CD8-positive, alpha-beta memory T cell (primary cell): ENCODE measurements around the gene SIK1. TPM values are rescaled to one million over a fixed set of nuclear protein-coding genes. Genes with fewer than 3 reads are reported as not detected.
"Not testable (repeated sequence)": the region's sequence is repeated elsewhere in the genome, so short reads cannot be mapped to it uniquely, and the experiment has no call there.

ENCODE experiments used
- CTCF ChIA-PET: fragments of 350-600 bp; sonication (Branson Sonifier 250); formaldehyde crosslinking; loops from one replicate; lab custom pipeline; 2021; ENCODE audit warnings: antibody characterized with exemption; lab: Charles Lee
- POLR2A ChIA-PET: fragments of 350-600 bp; sonication (Branson Sonifier 250); formaldehyde crosslinking; loops from one replicate; lab custom pipeline; 2021; ENCODE audit warnings: antibody characterized with exemption; lab: Charles Lee
- DNase-seq, 5 donors: peaks; one replicate each; pipeline versions ENCODE4 v3.0.0 to v3.0.0-alpha.2; 2020 to 2022; ENCODE audit warnings: mixed read lengths in 1 of 5
- H3K27ac ChIP-seq: one replicate; pipeline ENCODE4 v1.7.0; 2013; ENCODE audit warnings: low read depth, mild to moderate bottlenecking, low read length, moderate library complexity
- H3K27me3 ChIP-seq: 2 replicates; pipeline ENCODE4 v1.7.0; 2013; ENCODE audit warnings: low read length, mild to moderate bottlenecking; ENCODE audit not compliant: insufficient read depth, poor library complexity, severe bottlenecking
- H3K36me3 ChIP-seq: 2 replicates; pipeline ENCODE4 v1.7.0; 2013; ENCODE audit warnings: mild to moderate bottlenecking, low read length, moderate library complexity; ENCODE audit not compliant: insufficient read depth
- H3K4me1 ChIP-seq: 2 replicates; pipeline ENCODE4 v1.7.0; 2013; ENCODE audit warnings: mild to moderate bottlenecking, low read length, moderate library complexity; ENCODE audit not compliant: insufficient read depth
- H3K4me3 ChIP-seq: 2 replicates; pipeline ENCODE4 v1.7.0; 2013; ENCODE audit warnings: mild to moderate bottlenecking, low read length
- H3K9me3 ChIP-seq: 2 replicates; pipeline ENCODE4 v1.7.0; 2013; ENCODE audit warnings: mild to moderate bottlenecking, low read length
- H3K27ac Mint-ChIP-seq, 8 donors: one replicate each; pipeline ENCODE4 v1.8.0; 2020 to 2021; ENCODE audit warnings: mixed read lengths in 8 of 8, mild to moderate bottlenecking in 6 of 8, inconsistent platforms in 3 of 8, moderate library complexity in 3 of 8
- H3K27me3 Mint-ChIP-seq, 2 donors: one replicate each; pipeline ENCODE4 v1.8.0; 2020 to 2021; ENCODE audit warnings: mixed read lengths in 2 of 2, mild to moderate bottlenecking in 1 of 2, moderate library complexity in 1 of 2
- H3K36me3 Mint-ChIP-seq, 3 donors: one replicate each; pipeline ENCODE4 v1.8.0; 2020 to 2021; ENCODE audit warnings: mixed read lengths in 3 of 3, inconsistent platforms in 1 of 3, mild to moderate bottlenecking in 1 of 3
- H3K4me1 Mint-ChIP-seq, 3 donors: one replicate each; pipeline ENCODE4 v1.8.0; 2020 to 2021; ENCODE audit warnings: mixed read lengths in 3 of 3, inconsistent platforms in 1 of 3, mild to moderate bottlenecking in 1 of 3
- H3K4me3 Mint-ChIP-seq, 7 donors: one replicate each; pipeline ENCODE4 v1.8.0; 2020 to 2021; ENCODE audit warnings: mixed read lengths in 7 of 7, mild to moderate bottlenecking in 6 of 7, moderate library complexity in 4 of 7, inconsistent platforms in 2 of 7
- H3K9me3 Mint-ChIP-seq, 5 donors: one replicate each; pipeline ENCODE4 v1.8.0; 2020 to 2022; ENCODE audit warnings: mixed read lengths in 5 of 5, mild to moderate bottlenecking in 3 of 5, moderate library complexity in 2 of 5, inconsistent platforms in 1 of 5
- polyA plus RNA-seq: library from polyadenylated mRNA; unstranded; fragments of 300-500 nt; fragmentation: Illumina TruSeq; gene quantifications from one replicate; pipeline ENCODE4 v1.2.3, GENCODE V29; 2021
- total RNA-seq, 2 experiments: library from RNA; stranded (reverse); gene quantifications; one replicate each; pipeline ENCODE4 v1.2.3, GENCODE V29; 2021

Gene SIK1
- total and polyA plus RNA-seq, 3 experiments from 2014 or later: 0.62 to 6.0 (median 4.6) TPM

DNA sequence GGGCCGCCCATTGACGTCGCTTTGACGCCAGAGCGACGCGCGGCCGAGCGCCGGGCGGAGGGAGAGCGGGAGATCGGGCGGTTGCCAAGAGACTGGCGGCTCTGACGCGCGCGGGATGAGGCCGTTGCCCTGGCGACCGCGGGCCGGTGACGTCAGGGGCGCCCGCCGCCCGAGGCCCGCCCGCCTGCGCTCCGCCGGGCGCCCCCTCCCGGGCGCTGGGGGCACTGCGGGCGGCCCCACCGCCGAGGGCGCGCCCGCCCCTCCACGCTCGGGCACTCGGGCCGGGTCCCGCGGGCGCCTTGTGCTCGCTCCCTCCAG, 270 bp upstream of the SIK1 start:
- H3K27me3 ChIP-seq, H3K4me1 Mint-ChIP-seq, H3K9me3 ChIP-seq, H3K27me3 Mint-ChIP-seq, H3K9me3 Mint-ChIP-seq, H3K27ac ChIP-seq, CTCF ChIA-PET, H3K27ac Mint-ChIP-seq, DNase-seq, H3K4me1 ChIP-seq, H3K36me3 ChIP-seq, H3K36me3 Mint-ChIP-seq, H3K4me3 Mint-ChIP-seq, H3K4me3 ChIP-seq, POLR2A ChIA-PET: not testable (repeated sequence)

DNA sequence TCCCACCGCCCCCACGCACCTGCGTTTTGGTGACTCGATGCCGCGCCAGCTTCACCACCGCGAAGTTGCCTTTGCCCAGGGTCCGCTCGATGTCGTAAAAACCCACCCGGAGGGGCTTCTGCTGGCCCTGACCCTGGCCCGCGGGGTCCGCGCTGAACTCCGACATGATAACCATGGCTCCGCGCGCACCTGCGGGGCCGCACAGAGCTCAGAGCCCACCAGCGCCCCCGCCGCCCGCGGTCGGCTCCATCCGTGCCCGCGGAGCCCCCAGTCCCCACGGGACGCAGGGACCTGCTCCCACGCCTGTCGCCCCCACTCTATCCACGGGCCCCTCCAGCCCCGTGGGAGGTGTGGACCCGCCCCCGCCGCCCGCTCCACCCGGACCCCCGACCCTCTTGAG, 927 bp downstream of the SIK1 start:
- H3K27ac Mint-ChIP-seq, POLR2A ChIA-PET, H3K36me3 Mint-ChIP-seq, H3K27ac ChIP-seq, H3K4me3 Mint-ChIP-seq, H3K9me3 Mint-ChIP-seq, H3K27me3 ChIP-seq, CTCF ChIA-PET, H3K4me1 Mint-ChIP-seq, H3K27me3 Mint-ChIP-seq, H3K4me3 ChIP-seq, H3K9me3 ChIP-seq, H3K4me1 ChIP-seq, DNase-seq, H3K36me3 ChIP-seq: not testable (repeated sequence)

DNA sequence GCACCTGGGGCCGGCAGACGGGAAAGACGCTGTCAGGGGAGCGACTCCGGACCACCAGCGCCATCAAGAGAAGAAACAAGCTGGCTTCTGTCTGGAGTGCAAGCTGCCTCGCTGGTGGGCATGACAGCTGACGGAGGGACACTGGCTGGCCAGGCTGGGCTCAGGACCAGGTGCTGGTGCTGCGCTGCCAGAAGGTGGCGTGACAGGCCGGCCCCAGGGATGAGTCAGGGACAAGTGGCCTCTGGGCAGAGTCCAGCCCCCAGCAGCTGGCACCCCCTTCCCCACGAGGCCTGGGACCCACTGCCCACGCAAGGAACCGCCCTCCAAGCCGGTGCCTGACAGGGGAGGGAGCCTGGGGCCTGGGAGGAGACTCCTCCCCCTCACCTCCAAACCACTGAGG, 7.5 kb downstream of the SIK1 start:
- DNase-seq, CTCF ChIA-PET, POLR2A ChIA-PET, H3K4me3 Mint-ChIP-seq, H3K27ac Mint-ChIP-seq, H3K36me3 Mint-ChIP-seq, H3K36me3 ChIP-seq, H3K9me3 Mint-ChIP-seq, H3K27ac ChIP-seq, H3K27me3 Mint-ChIP-seq, H3K4me3 ChIP-seq, H3K27me3 ChIP-seq, H3K4me1 ChIP-seq, H3K4me1 Mint-ChIP-seq, H3K9me3 ChIP-seq: not testable (repeated sequence)

DNA sequence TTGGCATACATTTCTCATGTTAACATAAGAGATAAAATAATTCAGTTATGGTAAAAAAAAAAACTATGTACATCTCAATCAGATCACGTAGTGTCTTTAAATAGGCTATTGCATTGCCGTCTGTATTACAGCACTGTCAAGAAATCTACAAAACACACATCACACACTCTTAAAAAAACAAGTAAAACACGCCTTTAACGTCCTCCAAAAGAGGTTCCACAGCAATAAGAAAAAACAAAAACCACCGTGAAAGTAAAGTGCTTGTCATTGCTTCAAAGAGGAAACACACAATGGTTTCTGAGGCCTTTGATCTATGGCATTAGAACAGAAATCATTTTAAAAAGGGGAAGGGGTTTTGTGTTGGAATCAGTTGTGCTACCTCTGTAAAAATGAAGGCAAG, 12.4 kb downstream of the SIK1 start:
- H3K9me3 Mint-ChIP-seq, H3K27me3 ChIP-seq, H3K36me3 ChIP-seq, H3K4me1 Mint-ChIP-seq, H3K4me3 Mint-ChIP-seq, DNase-seq, H3K27ac ChIP-seq, H3K4me3 ChIP-seq, POLR2A ChIA-PET, H3K27me3 Mint-ChIP-seq, CTCF ChIA-PET, H3K36me3 Mint-ChIP-seq, H3K9me3 ChIP-seq, H3K4me1 ChIP-seq: not testable (repeated sequence)
- H3K27ac Mint-ChIP-seq: peak overlapping the region in 2 of 8 donors; percentile 68 to 77

DNA sequence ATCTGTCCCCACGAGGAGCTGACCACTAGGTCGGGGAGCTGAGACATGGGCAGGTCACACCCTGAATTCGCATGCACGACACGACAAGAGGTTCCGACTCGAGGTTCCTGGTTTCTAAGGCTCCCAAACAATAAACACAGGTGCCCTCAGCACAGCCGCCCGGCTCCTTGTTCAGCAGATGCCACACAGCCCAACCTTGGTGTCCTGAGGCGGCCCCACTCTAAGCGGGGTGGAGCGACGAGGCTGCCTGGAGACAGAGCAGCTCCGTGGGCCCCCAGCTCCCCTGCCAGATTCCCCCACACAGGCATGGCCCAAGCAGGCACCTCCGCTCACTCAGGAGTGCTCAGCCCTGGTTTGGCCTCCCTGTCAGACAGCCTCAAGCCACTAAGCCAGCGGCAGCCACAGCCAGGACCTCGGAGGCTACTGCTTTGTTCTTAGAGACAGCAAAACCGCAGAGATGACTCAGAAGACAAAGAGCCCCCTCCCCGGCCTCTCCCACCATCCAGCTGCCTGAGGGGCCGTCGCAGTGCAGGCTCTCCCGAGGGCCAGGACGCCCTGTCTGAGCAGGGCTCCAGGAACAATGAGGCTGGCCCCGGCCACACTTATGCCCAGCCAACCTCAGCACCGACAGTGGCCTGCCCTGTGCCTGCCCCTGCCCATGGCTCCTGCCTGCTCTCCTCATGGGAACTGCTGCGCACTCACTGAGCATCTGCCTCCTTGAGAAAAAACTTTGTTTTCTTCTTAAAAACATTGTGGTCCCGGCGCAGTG, 14.7 kb downstream of the SIK1 start:
- H3K4me3 Mint-ChIP-seq, H3K27me3 Mint-ChIP-seq, H3K27me3 ChIP-seq, POLR2A ChIA-PET, H3K9me3 ChIP-seq, H3K36me3 Mint-ChIP-seq, H3K4me1 ChIP-seq, H3K9me3 Mint-ChIP-seq, CTCF ChIA-PET, H3K27ac ChIP-seq, H3K4me1 Mint-ChIP-seq, H3K4me3 ChIP-seq, DNase-seq, H3K36me3 ChIP-seq, H3K27ac Mint-ChIP-seq: not testable (repeated sequence)

DNA sequence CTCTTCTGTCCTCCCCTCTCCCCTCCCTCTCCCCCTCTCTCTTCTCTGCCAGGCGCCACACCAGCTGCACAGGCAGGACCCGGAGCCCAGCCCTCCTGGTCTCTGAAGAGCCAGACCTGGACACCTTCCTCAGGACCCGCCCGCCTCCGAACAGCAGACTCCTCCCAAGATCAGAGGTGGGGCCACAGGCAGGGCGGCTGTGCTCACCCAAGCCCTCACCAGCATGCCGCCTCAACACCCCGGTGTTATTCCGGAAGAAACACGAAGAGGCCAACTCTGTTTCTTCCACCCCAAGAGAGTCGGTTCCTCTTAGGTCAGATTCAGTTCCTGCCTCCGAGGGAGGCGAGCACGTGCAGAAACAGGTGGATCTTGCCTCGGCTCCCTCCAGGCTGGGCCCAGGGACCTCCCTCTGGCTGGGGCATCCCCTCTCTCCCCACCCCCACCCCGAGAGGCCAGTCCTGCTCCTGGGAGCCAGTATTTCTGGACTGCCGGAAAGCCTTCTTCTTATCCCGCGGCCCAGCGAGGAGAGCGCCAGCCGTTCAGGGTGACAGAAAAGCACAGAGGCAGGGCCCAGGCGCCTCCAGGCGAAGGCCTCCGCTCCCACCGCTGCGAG, 16.4 kb downstream of the SIK1 start:
- H3K9me3 ChIP-seq, POLR2A ChIA-PET, H3K4me1 ChIP-seq, CTCF ChIA-PET, H3K27ac ChIP-seq, H3K4me3 Mint-ChIP-seq, H3K36me3 Mint-ChIP-seq, H3K27ac Mint-ChIP-seq, H3K36me3 ChIP-seq, H3K27me3 ChIP-seq, H3K27me3 Mint-ChIP-seq, DNase-seq, H3K4me3 ChIP-seq, H3K9me3 Mint-ChIP-seq, H3K4me1 Mint-ChIP-seq: not testable (repeated sequence)

DNA sequence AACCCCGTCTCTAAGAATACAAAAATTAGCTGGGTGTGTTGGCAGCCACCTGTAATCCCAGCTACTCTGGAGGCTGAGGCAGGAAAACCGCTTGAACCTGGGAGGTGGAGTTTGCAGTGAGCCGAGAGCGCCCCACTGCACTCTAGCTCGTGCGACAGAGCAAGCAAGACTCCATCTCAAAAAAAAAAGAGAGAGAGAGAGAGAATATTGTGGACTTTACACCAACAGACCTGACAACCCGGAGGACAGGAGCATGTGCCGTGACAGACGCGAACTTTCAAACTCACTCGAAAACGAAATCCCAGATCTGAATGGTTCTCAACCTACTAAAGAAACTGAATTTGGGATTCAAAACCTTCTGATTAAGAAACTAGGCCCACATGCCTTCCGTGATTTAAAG, 19.8 kb downstream of the SIK1 start:
- H3K9me3 ChIP-seq, H3K27me3 ChIP-seq, H3K36me3 Mint-ChIP-seq, H3K36me3 ChIP-seq, DNase-seq, H3K9me3 Mint-ChIP-seq, H3K27ac Mint-ChIP-seq, H3K4me1 Mint-ChIP-seq, H3K27ac ChIP-seq, H3K4me3 ChIP-seq, H3K4me3 Mint-ChIP-seq, POLR2A ChIA-PET, CTCF ChIA-PET, H3K27me3 Mint-ChIP-seq, H3K4me1 ChIP-seq: not testable (repeated sequence)

DNA sequence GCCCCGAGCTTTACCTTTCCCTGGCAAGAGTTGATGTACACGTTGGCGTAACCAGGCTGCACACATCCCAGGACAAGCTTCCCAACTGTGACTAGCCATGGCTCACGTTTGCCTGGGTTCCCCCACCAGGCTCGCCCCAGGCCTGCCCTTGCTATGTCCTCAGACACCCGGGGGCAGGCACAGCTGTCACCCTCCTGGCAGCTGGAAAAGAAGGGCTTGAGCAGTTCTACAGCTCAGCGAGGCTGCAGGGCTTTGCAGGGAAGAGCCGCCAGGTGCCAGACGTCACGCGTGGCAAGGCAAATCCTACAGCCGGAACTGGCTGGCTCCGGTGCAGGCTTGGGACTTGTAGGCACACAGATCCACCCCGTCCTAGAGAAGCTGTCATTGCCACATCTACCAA, 22.5 kb downstream of the SIK1 start:
- H3K36me3 Mint-ChIP-seq, H3K27ac Mint-ChIP-seq, H3K4me3 Mint-ChIP-seq, H3K4me3 ChIP-seq, H3K27ac ChIP-seq, H3K4me1 Mint-ChIP-seq, H3K4me1 ChIP-seq, DNase-seq, H3K27me3 ChIP-seq, H3K9me3 ChIP-seq, CTCF ChIA-PET, H3K36me3 ChIP-seq, POLR2A ChIA-PET, H3K27me3 Mint-ChIP-seq, H3K9me3 Mint-ChIP-seq: not testable (repeated sequence)
